Spinal cord (tissue), 10 donors: ENCODE data around the gene VPS52. TPM values are rescaled to one million over a fixed set of nuclear protein-coding genes. Genes with fewer than 3 reads are reported as not detected.
A peak's percentile ranks its signal among the peaks of the same experiment; 100 is the strongest.

Experiments
- DNase-seq, 6 donors: peaks; one replicate each; pipeline versions ENCODE4 v3.0.0 to v3.0.0-alpha.2; 2013 to 2015; ENCODE audit warnings: low spot score in 6 of 6, low read depth in 4 of 6
- H3K27ac ChIP-seq: one replicate; pipeline ENCODE4 v1.5.1; 2013; ENCODE audit warnings: low read depth, low read length, control low read depth
- H3K27me3 ChIP-seq: one replicate; pipeline ENCODE4 v1.6.1; 2013; ENCODE audit warnings: low read length; ENCODE audit not compliant: control insufficient read depth, insufficient read depth
- H3K36me3 ChIP-seq: one replicate; pipeline ENCODE4 v1.6.1; 2013; ENCODE audit warnings: low read length; ENCODE audit not compliant: control insufficient read depth, insufficient read depth
- H3K4me1 ChIP-seq: one replicate; pipeline ENCODE4 v1.6.1; 2013; ENCODE audit warnings: low read length; ENCODE audit not compliant: control insufficient read depth, insufficient read depth
- H3K4me3 ChIP-seq: one replicate; pipeline ENCODE4 v1.5.1; 2013; ENCODE audit warnings: low read depth, low read length, control low read depth
- H3K9me3 ChIP-seq: one replicate; pipeline ENCODE4 v1.6.1; 2013; ENCODE audit warnings: low read length; ENCODE audit not compliant: control insufficient read depth, insufficient read depth
- WGBS: methylation state at CpG from one replicate; pipeline ENCODE4 v1.1.5; 2013; ENCODE audit warnings: missing lambda C conversion rate; ENCODE audit not compliant: insufficient coverage; 5-methylcytosine and 5-hydroxymethylcytosine counted together
- polyA plus RNA-seq, 2 donors: library from polyadenylated mRNA; unstranded; fragments of 120-200 nt; gene quantifications; one replicate each; pipeline ENCODE4 v1.2.1, GENCODE V29; 2013; ENCODE audit not compliant: insufficient read length in 2 of 2
- total RNA-seq, 2 donors: library from RNA; depleted of rRNA in 1 of 2; stranded (reverse); fragments of 120-200 nt in 1 of 2; fragments of >200 nt in 1 of 2; gene quantifications; one replicate each; pipeline versions ENCODE4 v1.2.3 to v1.2.4, GENCODE V29; 2013 to 2014
- donor health status: healthy.

VPS52 gene
- total and polyA plus RNA-seq, 4 donors, result 35.4 to 87.3 (median 59.3) TPM

- Histone ChIP-seq H3K27me3 (no peaks in the 10 kb centered on the region), H3K36me3 (peaks cover 47% of the 10 kb centered on the region), H3K9me3 (no peaks in the 10 kb centered on the region), H3K4me3 (no peak overlapping the region), H3K27ac (no peak overlapping the region), H3K4me1 (peaks cover 64% of the 10 kb centered on the region)
- DNase-seq, result no peak
- WGBS, result 82% methylated on average over 12 of the region's 17 CpGs
Observed at GRCh38 chr6:33315793-33316602, 44.3 kb upstream of the VPS52 start.

DNA sequence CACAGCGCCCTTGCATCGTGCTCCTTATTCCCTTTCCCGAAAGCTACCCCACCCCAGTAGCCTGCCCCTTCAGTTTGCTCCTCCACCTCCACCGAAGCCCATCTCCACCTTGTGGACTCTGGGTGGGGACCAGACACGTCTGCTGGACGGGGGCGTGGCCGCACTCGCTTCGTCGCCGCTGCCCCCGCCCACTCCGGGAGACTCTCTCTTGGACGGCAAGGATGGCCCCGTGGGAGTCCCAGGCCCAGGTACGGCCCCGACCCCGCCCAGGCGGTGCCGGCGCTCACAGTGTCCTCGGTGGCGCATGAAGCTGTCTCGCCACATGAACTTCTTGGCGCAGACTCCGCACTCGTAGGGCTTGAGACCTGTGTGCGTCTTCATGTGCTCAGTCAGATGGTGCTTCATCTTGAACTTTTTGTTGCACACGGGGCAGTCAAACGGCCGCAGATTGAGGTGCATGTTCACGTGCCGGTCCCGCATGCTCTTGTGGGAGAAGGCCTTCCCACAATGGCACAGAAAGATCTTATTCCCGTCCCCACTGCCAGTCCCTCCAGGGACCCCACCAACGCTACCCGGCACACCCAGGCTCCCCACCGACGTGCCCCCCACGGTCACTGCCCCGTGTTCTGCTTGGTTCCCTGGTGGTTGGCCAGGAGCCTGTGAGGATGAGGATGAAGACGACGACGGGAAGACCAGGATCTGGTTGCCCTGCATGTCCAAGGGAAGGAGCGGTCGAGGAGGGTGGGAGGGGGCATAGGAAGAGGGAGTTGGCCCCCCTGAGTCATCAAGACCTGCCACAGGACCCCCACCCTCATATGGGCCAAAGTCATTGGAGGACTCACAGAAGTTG lies 43.5 kb upstream of the VPS52 start:
- no peak for DNase-seq

GRCh38 chr6:33314515-33314942 lies 42.9 kb upstream of the VPS52 start:
- H3K36me3 ChIP-seq, result peaks cover 33% of the 10 kb centered on the region
- H3K4me3 ChIP-seq, result peak overlapping the region; percentile 92
- no peaks in the 10 kb centered on the region for H3K27me3 ChIP-seq
- peak overlapping the region; percentile 95 for H3K27ac ChIP-seq
- DNase-seq, result peak in 2 of 6 donors; percentile 31 to 73
- peaks cover 56% of the 10 kb centered on the region for H3K4me1 ChIP-seq
- 38% methylated on average over 1 of the region's 10 CpGs for WGBS
- H3K9me3 ChIP-seq, result no peaks in the 10 kb centered on the region

More for the DNA sequence above, 43.5 kb upstream of the VPS52 start:
- H3K4me1 ChIP-seq, result peaks cover 56% of the 10 kb centered on the region
- H3K36me3 ChIP-seq, result peaks cover 40% of the 10 kb centered on the region
- no peaks in the 10 kb centered on the region for H3K9me3 ChIP-seq
- no peaks in the 10 kb centered on the region for H3K27me3 ChIP-seq
- H3K4me3 ChIP-seq, result peak overlapping the region; percentile 92
- peak overlapping the region; percentile 95 for H3K27ac ChIP-seq
- 37% methylated on average over 41 of the region's 47 CpGs for WGBS

DNA sequence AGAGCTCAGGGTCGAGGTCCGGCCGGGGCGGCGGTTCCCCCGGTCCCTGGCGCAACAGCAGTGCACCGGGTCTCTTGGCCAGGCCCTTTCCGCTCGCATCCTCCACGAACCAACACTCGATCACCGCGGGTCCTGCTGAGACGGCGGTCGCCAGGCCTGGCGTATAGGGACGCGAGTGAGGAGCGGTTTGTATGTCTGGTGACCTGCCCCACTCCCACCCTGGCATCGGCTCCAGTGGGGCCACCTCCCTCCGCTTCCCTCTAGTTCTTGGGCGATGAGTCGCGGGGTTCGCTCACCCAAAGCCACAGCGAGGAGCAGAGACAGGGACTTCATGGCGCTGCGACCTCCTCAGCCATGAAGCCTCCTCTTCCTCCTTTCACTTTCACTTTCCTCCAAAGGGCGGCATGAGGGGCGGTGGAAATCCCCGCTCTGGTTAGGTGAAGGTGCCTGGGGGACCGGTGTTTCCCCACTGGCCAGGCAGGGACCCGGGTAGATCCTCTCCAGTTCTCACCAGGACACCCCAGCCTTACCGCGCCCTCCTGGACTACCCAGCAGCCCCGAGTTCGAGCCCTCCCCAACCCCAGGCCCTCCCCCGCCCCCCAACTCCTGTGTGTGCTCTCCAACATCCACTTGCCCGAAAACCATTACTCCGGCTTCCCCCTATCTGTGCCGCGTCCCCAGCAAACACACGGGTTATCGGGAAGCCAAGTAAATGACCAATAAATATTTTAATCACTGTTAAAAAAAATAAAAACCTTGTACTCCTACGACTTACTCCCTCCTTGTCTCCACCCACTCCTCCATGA lies 42.2 kb upstream of the VPS52 start, which contains the start of gene TAPBP:
Gene TAPBP, minus strand, starts transcription at position 370 of the 806 bp plus-strand sequence. Its CDS starts 37 bp downstream, at position 333.
- Histone ChIP-seq H3K27me3 (no peaks in the 10 kb centered on the region), H3K36me3 (peaks cover 27% of the 10 kb centered on the region), H3K4me1 (peaks cover 53% of the 10 kb centered on the region), H3K4me3 (peak within 1 kb of the TSS; percentile 92), H3K9me3 (no peaks in the 10 kb centered on the region), H3K27ac (peak within 1 kb of the TSS; percentile 95)
- WGBS, result under 1% methylated on average over 34 of the region's 47 CpGs
- peak in 3 of 6 donors; percentile 50 to 76 (median 53) for DNase-seq

GRCh38 chr6:33313105-33313708 lies 41.5 kb upstream of the VPS52 start:
- no peaks in the 10 kb centered on the region for H3K9me3 ChIP-seq
- H3K4me3 ChIP-seq, result peak overlapping the region; percentile 92
- peaks cover 24% of the 10 kb centered on the region for H3K36me3 ChIP-seq
- peak overlapping the region; percentile 95 for H3K27ac ChIP-seq
- DNase-seq, result peak in 2 of 6 donors; percentile 78
- peaks cover 46% of the 10 kb centered on the region for H3K4me1 ChIP-seq
- under 1% methylated on average over 32 of the region's 33 CpGs for WGBS
- no peaks in the 10 kb centered on the region for H3K27me3 ChIP-seq

GRCh38 chr6:33312361-33313104 lies 40.9 kb upstream of the VPS52 start:
- DNase-seq, result peak in 2 of 6 donors; percentile 72 to 87
- Histone ChIP-seq H3K9me3 (no peaks in the 10 kb centered on the region), H3K36me3 (peaks cover 24% of the 10 kb centered on the region), H3K27ac (peak overlapping the region; percentile 95), H3K4me1 (peaks cover 44% of the 10 kb centered on the region), H3K27me3 (no peaks in the 10 kb centered on the region), H3K4me3 (peak overlapping the region; percentile 92)
- WGBS, result 8% methylated on average over 22 of the region's 29 CpGs

DNA sequence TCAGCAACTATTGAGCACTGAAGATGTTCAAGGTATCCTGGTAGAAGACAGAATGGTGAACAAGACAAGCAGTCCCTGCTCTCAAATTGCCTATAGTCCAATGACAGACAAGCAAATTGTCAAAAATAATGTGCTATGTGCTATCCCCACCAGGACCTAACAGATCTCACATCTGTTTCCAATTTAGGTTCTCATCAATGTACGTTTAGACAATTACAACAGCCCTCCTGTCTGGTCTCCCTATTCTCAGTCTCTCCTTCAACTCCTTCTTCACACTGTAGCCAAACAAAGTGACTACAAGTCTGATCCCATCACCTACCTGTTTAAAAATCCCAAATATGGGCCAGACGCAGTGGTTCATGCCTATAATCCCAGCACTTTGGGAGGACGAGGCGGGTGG lies 34.7 kb upstream of the VPS52 start:
- Histone ChIP-seq H3K27ac (no peak overlapping the region), H3K27me3 (no peaks in the 10 kb centered on the region), H3K4me3 (no peak overlapping the region), H3K9me3 (no peaks in the 10 kb centered on the region), H3K4me1 (no peaks in the 10 kb centered on the region), H3K36me3 (peaks cover 32% of the 10 kb centered on the region)
- WGBS, result 84% methylated on average over 4 of the region's 4 CpGs
- DNase-seq, result no peak

DNA sequence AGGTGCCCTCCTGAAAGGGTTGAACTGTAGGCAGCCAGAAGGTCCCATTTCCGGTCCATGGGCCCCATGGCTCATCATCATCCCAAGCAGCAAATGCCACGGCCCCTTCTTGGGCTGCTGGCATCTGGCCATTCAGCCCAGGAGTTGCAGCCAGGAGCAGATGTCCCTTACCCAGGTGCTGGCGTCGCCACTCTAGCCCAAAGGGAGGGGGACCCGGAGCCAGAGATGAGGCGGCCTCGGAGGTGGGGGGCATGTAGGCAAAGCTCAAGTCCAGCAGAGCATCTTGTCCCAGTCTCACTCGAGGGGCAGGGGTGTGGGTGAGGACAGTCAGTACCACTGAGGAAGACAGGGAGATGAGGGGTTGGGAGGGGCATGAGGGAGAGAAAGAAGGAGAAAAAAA lies 33.4 kb upstream of the VPS52 start:
- H3K9me3 ChIP-seq, result no peaks in the 10 kb centered on the region
- no peak overlapping the region for H3K4me3 ChIP-seq
- WGBS, result 86% methylated on average over 8 of the region's 8 CpGs
- H3K27me3 ChIP-seq, result no peaks in the 10 kb centered on the region
- no peak overlapping the region for H3K27ac ChIP-seq
- DNase-seq, result no peak
- peaks cover 28% of the 10 kb centered on the region for H3K36me3 ChIP-seq
- peaks cover 10% of the 10 kb centered on the region for H3K4me1 ChIP-seq
